GM12892 (cell line): Measurements from ENCODE around the gene ITGB3BP.

Experiments used
- POLR2A ChIP-seq: IDR thresholded peaks from 2 replicates; pipeline ENCODE4 v1.6.1; 2011; ENCODE audit warnings: low read depth, low read length, control low read depth
- POLR2AphosphoS5 ChIP-seq: IDR thresholded peaks from 2 replicates; pipeline ENCODE4 v1.6.1; 2011; ENCODE audit warnings: low read depth, low read length, control low read depth
- TAF1 ChIP-seq: IDR thresholded peaks from 2 replicates; pipeline ENCODE4 v1.6.1; 2011; ENCODE audit warnings: low read depth, mild to moderate bottlenecking, control low read depth, low read length, borderline replicate concordance

DNA sequence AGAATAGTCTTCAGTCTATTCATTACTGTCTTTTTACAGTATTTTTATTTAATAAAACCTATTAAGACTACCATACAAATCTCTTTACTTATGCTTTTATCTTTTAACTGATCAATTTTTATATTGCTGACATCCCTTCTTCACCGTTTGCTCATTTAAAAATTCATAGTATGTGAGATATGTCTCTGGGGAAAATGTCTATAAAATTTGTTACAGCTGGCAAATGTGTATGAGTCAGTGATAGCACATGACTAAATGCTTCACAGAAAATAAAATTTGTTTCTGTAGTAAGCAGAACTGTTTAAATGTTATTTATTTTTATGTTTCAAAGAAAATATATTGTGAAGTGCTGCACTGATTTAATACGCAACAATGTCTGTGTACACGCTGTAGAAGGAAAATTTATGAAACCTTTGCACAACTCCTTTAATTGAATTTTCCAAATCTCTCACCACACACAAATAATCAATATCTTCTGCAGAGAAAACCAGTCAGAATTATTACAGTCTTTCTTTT is 74.2 kb downstream of the ITGB3BP start:
- TF ChIP-seq POLR2A = no peak
- TF ChIP-seq TAF1 = no peak
- no peak for TF ChIP-seq POLR2AphosphoS5
